ENCODE data around the gene CDH4. TPM values are rescaled to one million over a fixed set of nuclear protein-coding genes. Genes with fewer than 3 reads are reported as not detected.

Gene CDH4
- total RNA-seq, 2 experiments from 2014 or later, result not detected

DNA sequence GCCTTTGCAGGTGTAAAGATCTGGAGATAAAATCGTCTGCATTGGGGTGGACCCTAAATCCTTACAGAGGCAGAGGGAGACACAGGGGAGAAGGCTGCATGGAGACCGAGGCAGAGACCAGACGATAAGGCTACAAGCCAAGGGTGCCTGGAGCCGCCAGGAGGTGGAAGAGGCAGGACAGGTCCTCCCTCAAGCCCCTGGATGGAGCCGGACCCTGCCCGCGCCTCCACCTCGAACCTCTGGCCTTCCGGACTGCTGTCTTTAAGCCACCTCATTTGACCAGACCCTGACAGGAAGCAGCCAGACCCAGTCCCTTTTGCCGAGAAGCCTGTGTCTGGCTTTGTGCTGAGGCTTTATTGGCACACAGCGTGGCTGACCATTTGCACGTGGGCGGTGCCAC, 629.8 kb downstream of the CDH4 start:
- no peaks in the 10 kb centered on the region for H4K20me1 ChIP-seq (ENCODE audit: insufficient read depth, low read length)
- no peaks in the 10 kb centered on the region for H3K9me3 ChIP-seq (ENCODE audit: low read length)
- H2AFZ ChIP-seq (ENCODE audit: low read length), result no peak overlapping the region
- TF ChIP-seq, protein P1, sequence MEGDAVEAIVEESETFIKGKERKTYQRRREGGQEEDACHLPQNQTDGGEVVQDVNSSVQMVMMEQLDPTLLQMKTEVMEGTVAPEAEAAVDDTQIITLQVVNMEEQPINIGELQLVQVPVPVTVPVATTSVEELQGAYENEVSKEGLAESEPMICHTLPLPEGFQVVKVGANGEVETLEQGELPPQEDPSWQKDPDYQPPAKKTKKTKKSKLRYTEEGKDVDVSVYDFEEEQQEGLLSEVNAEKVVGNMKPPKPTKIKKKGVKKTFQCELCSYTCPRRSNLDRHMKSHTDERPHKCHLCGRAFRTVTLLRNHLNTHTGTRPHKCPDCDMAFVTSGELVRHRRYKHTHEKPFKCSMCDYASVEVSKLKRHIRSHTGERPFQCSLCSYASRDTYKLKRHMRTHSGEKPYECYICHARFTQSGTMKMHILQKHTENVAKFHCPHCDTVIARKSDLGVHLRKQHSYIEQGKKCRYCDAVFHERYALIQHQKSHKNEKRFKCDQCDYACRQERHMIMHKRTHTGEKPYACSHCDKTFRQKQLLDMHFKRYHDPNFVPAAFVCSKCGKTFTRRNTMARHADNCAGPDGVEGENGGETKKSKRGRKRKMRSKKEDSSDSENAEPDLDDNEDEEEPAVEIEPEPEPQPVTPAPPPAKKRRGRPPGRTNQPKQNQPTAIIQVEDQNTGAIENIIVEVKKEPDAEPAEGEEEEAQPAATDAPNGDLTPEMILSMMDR (conservative IDR thresholded peaks at IDR 0.05; ENCODE audit: low read length), result no peak
- no peak for TF ChIP-seq EZH2phosphoT487 (IDR thresholded peaks at IDR 0.05; ENCODE audit: borderline replicate concordance, low read depth, low read length)
- no peak overlapping the region for H3K4me2 ChIP-seq (ENCODE audit: low read length)
- H3K9me2 ChIP-seq (ENCODE audit: insufficient read depth, low read length), result no peaks in the 10 kb centered on the region
- intact Hi-C loops (cut with micrococcal nuclease; ENCODE audit: unreplicated experiment), result loop anchor here (10.0 kb wide), 1 partner anchor 157 kb away; no protein-coding TSS in a partner anchor
- peaks cover under 1% of the 10 kb centered on the region for H3K4me1 ChIP-seq (ENCODE audit: insufficient read depth, low read length, poor library complexity, severe bottlenecking)
- no peaks in the 10 kb centered on the region for H3K79me2 ChIP-seq (ENCODE audit: insufficient read depth, low read depth, low read length)
- no TSS peak for BruUV-seq (replicated peaks)
- H3K27ac ChIP-seq (ENCODE audit: low read depth, low read length, poor library complexity, severe bottlenecking), result no peak overlapping the region
- CTCF ChIA-PET (ENCODE audit: unreplicated experiment), result no interaction called here
- no peak for DNase-seq (ENCODE audit: low spot score)
- H3K36me3 ChIP-seq (ENCODE audit: insufficient read depth, low read length), result no peaks in the 10 kb centered on the region
- POLR2A ChIA-PET, result no interaction called here
- H3K4me3 ChIP-seq (ENCODE audit: low read depth, low read length, poor library complexity, severe bottlenecking), result no peak overlapping the region

DNA sequence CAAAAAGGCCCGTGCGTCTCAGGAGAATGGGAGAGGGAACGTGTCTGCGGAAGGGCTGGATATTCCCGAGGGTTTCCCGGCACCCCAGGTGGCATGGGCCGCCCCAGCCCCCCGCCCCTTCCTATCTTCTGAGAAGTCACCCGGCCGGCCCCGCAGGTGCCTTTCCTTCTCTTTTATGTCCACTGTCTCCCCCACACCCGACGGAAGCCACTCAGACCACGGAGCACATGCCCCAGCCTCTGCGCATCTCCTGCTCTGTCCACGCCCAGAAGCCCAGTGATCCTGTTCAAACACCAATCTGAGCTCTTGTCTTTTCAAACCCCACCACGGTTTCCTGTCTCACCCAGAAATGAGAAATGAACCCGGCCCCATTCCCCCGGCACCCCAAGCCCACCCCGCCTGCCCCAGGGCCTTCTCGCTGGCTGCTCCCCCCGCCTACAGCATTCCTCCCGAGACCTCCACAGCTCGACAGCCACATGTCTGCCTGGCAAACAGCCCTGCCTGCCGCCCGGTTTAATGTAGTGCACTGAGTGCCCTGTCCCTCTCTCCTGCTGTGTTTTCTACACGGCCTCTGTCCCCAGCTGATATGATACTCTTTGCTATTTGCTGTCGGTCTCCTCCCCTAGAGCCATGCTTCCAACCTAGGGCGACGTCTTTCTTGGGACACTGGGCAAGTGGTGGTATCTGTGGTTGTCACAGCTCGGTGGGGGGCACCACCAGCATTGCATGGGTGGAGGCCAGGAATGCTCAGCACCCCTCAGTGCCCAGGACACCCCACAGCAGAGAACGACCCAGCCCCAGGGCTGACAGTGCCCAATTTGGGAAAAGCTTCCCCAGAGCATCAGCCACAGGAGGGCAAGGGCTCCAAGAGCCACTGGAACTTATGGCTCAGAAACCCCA, 630.9 kb downstream of the CDH4 start:
- no peak for TF ChIP-seq EZH2phosphoT487 (IDR thresholded peaks at IDR 0.05; ENCODE audit: borderline replicate concordance, low read depth, low read length)
- TF ChIP-seq, protein P1 (conservative IDR thresholded peaks at IDR 0.05; ENCODE audit: low read length), result no peak
- Histone ChIP-seq H3K9me2 (ENCODE audit: insufficient read depth, low read length) (no peaks in the 10 kb centered on the region), H3K27ac (ENCODE audit: low read depth, low read length, poor library complexity, severe bottlenecking) (no peak overlapping the region), H2AFZ (ENCODE audit: low read length) (no peak overlapping the region), H3K4me3 (ENCODE audit: low read depth, low read length, poor library complexity, severe bottlenecking) (no peak overlapping the region), H4K20me1 (ENCODE audit: insufficient read depth, low read length) (no peaks in the 10 kb centered on the region), H3K9me3 (ENCODE audit: low read length) (no peaks in the 10 kb centered on the region), H3K36me3 (ENCODE audit: insufficient read depth, low read length) (no peaks in the 10 kb centered on the region), H3K4me2 (ENCODE audit: low read length) (no peak overlapping the region), H3K4me1 (ENCODE audit: insufficient read depth, low read length, poor library complexity, severe bottlenecking) (peaks cover 7% of the 10 kb centered on the region), H3K79me2 (ENCODE audit: insufficient read depth, low read depth, low read length) (no peaks in the 10 kb centered on the region)
- ChIA-PET POLR2A (no interaction called here), CTCF (ENCODE audit: unreplicated experiment) (interaction anchor here (0.6 kb wide), 1 partner anchor 271 kb away, joined by 3 read pairs; no protein-coding TSS in a partner anchor)
- intact Hi-C loops (cut with micrococcal nuclease; ENCODE audit: unreplicated experiment), result loop anchor here (10.0 kb wide), 1 partner anchor 158 kb away; no protein-coding TSS in a partner anchor
- no peak for DNase-seq (ENCODE audit: low spot score)
- no TSS peak for BruUV-seq (replicated peaks)

DNA sequence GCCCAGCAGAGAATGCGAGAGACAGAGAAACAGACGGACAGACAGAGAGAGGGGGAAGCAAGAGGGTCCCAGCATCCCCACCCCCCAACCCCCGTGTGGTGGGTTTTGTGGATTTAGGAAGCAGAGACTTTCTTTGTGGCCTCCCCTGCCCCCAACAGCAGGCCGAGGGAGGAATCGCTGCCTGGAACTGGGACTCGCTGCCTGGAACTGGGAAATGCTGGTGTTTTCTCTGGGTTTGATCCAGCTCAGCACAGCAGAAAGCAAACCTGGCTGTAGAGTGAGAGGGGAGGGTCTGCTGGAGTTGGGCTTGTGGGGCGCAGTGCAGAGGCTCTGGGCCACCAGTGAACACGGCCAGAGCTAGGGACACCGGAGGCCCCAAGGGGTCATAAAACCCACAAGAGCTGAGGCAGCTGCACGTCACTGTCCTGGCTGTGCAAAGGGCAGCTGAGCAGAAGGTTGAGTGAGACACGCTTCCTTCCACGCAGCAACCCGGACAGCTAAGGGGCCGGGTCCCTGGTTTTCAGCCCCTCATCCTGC, 631.9 kb downstream of the CDH4 start:
- Histone ChIP-seq H4K20me1 (ENCODE audit: insufficient read depth, low read length) (no peaks in the 10 kb centered on the region), H2AFZ (ENCODE audit: low read length) (no peak overlapping the region), H3K4me2 (ENCODE audit: low read length) (no peak overlapping the region), H3K9me2 (ENCODE audit: insufficient read depth, low read length) (no peaks in the 10 kb centered on the region), H3K36me3 (ENCODE audit: insufficient read depth, low read length) (no peaks in the 10 kb centered on the region), H3K27ac (ENCODE audit: low read depth, low read length, poor library complexity, severe bottlenecking) (no peak overlapping the region), H3K4me3 (ENCODE audit: low read depth, low read length, poor library complexity, severe bottlenecking) (no peak overlapping the region), H3K4me1 (ENCODE audit: insufficient read depth, low read length, poor library complexity, severe bottlenecking) (peaks cover 7% of the 10 kb centered on the region), H3K9me3 (ENCODE audit: low read length) (no peaks in the 10 kb centered on the region), H3K79me2 (ENCODE audit: insufficient read depth, low read depth, low read length) (no peaks in the 10 kb centered on the region)
- intact Hi-C loops (cut with micrococcal nuclease; ENCODE audit: unreplicated experiment), result loop anchor here (10.0 kb wide), 1 partner anchor 159 kb away; no protein-coding TSS in a partner anchor
- ChIA-PET POLR2A (no interaction called here), CTCF (ENCODE audit: unreplicated experiment) (no interaction called here)
- DNase-seq (ENCODE audit: low spot score), result no peak
- BruUV-seq (replicated peaks), result no TSS peak
- TF ChIP-seq, protein P1 (conservative IDR thresholded peaks at IDR 0.05; ENCODE audit: low read length), result no peak
- TF ChIP-seq EZH2phosphoT487 (IDR thresholded peaks at IDR 0.05; ENCODE audit: borderline replicate concordance, low read depth, low read length), result no peak

Measured in OCI-LY7 (cell line).